GM19193 (cell line): ENCODE results near the gene EHD2.

Experiments used
- POLR2A ChIP-seq: IDR thresholded peaks from 4 replicates; pipeline ENCODE4 v1.6.1; 2011; ENCODE audit not compliant: insufficient read depth, insufficient read length; ENCODE audit errors: extremely low read depth

The EHD2 gene

DNA sequence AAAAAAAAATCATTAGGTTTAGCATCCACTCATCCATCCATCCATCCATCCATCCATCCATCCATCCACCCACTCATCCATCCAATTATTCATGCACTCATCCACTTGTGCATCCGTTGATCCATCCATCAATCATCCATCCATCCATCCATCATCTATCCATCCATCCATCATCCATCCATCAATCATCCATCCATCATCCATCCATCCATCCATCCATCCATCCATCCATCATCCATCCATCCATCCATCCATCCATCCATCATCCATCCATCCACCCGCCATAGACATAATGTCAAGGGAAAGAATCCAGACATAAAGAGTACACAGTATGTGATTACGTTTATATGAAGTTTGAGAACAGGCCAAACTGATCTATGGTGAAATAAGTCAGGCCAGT, 56.3 kb downstream of the EHD2 start:
- TF ChIP-seq POLR2A: no peak

DNA sequence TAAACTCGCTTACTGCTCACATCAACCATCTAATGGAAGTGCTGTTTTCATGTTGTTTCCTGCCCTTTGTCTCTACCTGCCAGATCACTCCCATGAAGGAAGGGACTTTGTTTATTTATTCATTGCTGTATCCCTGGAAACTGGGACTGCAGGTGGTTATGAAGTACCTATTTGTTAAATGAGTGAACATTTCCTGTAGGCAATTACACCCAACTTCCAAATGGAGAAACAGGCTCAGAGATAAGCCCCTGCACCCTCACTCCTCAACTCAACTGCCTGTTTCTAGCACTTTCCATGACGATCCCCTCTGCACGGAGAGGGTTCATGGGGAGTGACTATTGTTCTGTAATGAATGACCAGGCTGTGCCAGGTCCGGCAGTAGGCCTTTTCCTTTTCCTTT, 63.3 kb downstream of the EHD2 start:
- no peak for TF ChIP-seq POLR2A

DNA sequence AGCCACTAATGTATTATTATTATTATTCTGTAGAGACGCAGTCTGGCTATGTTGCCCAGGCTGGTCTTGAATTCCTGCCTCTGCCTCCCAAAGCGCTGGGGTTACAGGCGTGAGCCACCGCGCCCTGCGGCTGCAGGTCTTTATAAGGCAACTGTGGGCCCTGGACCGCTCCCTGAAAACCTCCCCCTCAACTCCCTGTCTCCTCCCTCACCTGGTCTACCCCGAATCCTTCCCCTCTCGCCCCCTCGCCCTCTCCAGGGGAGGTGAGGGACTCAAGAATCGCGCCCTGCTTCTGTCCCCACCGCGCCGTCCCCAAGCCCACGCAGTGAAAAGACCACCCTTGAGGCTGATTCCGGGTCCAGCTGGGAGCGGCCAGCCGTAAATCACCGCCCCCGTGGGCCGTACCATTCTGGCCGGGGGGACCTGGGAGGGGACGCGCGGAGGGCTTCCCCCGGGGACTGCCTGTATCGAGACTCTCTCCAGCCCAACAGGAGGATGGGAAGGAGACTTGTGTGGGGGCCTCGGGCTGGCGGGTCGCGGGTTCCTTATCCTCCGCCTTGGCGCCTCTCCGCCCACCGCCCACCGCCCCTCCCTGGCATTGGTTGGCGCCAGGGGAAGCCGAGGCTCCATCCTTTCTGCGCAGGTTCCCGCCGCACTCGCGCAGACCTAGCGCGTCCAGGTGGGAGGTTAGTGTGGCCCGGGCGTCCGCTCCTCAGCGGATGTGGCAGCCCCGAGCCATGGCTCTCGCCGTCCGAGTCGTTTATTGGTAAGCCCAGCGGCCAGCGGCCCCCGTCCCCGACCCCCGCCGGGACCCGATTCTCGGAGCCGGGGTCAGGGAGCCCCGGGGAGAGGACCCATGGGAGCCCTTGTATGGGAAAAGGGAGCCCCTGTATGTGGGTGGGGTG, 65.1 kb downstream of the EHD2 start, which contains the start of gene SELENOW:
Gene SELENOW, plus strand, starts transcription at position 655 of the 905 bp plus-strand sequence. Its CDS starts 83 bp downstream, at position 738.
- TF ChIP-seq POLR2A: peak; percentile 98

DNA sequence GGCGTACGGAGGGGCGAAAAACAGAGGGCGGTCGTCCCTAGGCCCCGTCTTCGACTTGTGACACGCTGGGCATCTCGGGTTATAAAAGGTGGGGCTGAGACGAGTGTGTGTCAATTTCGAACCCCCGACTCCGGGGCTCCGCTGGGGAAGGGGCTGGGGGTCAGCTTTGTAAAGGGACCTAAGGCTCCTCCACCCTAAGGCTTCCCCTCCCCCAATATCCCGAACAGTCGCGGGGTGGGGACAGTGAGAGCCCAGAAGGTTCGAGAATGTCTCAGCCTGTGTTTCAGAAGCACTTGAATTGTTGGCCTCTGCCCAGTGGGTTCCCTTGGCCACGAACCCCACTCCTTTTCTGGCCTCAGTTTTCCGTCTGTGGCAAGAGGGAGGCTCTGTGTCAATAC, 65.7 kb downstream of the EHD2 start:
- no peak for TF ChIP-seq POLR2A

DNA sequence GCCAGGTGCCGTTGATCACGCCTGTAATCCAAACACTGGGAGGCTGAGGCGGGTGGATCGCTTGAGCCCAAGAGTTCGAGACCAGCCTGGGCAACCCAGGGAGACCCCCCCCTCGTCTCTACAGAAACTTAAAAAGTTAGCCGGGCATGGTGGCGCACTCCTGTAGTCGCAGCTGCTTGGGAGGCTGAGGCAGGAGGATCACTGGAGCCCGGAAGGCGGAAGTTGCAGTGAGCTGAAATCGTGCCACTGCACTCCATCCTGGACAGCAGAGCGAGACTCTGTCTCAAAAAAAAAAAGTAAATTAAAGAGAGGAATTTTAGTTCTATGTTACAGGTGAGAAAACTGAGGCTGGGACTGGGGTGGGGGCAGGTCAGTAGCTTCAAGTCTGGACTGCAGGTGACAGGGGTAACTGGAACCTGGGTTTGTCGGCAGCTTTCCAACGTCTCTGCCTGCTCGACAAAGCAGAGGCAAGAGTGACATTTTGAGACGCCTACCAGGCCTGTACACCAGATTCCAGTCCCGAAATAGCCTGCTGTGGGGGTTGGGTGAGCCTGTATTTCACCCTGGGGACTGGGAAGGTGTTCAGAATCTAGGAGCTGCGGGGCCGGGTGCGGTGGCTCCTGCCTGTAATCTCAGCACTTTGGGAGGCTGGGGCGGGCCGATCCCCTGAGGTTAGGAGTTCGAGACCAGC, 66.4 kb downstream of the EHD2 start:
- no peak for TF ChIP-seq POLR2A

DNA sequence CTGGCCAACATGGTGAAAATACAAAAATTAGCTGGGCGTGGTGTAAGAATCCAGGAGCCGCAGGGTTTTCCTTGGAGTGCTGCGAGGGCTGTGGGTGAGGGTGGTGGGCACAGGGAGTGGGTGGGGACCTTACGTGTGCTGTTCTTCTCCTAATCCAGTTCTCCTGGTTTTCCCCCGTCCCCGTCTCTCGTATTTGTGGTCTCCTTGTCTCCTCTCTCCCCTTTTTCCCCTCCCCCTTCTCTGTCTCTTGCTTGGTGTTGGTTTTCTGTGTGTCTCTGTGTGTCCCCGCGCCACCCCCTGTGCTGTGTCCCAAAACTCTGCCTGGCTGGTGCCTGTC, 67.0 kb downstream of the EHD2 start:
- no peak for TF ChIP-seq POLR2A

DNA sequence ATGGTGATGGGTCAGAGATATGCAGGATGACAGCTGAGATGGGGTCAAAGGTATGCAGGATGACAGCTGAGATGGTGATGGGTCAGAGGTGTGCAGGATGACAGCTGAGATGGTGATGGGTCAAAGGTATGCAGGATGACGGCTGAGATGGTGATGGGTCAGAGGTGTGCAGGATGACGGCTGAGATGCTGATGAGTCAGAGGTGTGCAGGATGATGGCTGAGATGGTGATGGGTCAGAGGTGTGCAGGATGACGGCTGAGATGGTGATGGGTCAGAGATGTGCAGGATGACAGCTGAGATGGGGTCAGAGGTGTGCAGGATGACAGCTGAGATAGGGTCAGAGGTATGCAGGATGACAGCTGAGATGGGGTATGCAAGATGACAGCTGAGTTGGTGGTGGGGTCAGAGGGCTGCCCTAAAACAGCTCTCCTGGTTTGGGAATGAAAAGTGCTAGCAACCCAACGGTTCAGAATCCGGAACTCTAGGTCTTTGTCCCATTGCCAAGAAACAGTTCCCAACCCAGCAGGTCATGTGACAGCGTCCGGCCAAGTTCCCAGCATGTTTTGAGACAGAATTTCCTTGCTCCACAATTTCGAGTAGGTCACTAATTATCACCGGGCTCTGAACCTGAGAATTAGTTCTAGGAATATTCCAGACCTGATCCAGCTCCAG, 68.5 kb downstream of the EHD2 start:
- TF ChIP-seq POLR2A: no peak

DNA sequence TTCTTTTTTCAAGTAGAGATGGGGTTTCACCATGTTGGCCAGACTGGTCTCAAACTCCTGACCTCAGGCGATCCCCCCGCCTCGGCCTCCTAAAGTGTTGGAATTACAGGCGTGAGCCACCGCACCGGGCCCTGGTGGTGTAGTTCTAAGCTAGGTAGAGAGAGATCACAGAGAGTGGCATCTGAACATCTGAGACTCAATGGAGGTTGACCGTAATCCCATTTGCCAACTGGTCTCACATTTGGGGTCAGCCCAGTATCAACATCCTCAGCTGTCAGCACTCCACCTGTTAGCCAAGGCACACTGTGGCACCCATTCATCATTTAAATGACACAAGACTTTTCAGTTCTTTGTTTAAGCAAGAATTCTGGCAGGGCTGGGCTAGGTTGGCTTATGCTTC, 73.3 kb downstream of the EHD2 start:
- no peak for TF ChIP-seq POLR2A

DNA sequence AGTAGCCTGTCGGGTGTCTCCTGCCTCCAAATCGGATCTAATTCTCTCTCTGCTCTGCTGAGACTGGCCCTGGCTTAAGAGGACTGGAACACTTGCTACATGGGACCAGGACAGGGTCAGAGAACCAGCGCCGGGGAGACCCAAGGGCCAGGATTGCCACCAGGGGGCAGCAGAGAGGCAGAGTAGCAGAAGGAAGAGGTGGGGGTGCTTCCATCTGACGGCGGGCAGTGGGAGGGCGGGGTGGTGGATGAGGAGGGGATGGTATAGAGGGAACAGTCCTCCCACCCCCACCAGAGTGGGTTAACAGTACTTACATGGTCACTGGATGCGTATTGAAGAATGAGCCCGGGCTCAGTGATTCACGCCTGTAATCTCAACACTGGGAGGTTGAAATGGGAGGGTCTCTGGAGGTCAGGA, 77.2 kb downstream of the EHD2 start:
- TF ChIP-seq POLR2A: no peak

DNA sequence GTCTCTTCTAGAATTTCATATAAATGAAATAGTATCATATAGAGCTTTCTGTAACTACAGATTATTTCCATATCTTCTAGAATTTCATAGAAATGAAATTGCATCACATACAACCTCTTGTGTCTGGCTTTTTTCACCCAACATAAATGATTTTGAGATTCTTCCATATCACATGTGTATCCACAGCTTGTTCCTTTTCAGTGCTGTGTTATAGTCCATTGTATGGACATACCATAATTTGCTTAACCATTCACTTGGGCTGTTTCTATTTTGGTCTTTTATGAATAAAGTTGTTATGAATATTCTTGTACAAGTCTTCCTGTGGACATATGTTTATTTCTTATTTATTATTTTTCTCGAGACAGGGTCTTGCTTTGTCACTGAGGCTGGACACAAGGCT, 79.4 kb downstream of the EHD2 start:
- TF ChIP-seq POLR2A: no peak
